ENCODE measurements around the gene SPAAR. TPM values are rescaled to one million over a fixed set of nuclear protein-coding genes. Genes with fewer than 3 reads are reported as not detected.
"Not testable (repeated sequence)": the region's sequence is repeated elsewhere in the genome, so short reads cannot be mapped to it uniquely, and the experiment has no call there.

Gene SPAAR
- total RNA-seq, 1 experiment from 2014 or later: not detected

DNA sequence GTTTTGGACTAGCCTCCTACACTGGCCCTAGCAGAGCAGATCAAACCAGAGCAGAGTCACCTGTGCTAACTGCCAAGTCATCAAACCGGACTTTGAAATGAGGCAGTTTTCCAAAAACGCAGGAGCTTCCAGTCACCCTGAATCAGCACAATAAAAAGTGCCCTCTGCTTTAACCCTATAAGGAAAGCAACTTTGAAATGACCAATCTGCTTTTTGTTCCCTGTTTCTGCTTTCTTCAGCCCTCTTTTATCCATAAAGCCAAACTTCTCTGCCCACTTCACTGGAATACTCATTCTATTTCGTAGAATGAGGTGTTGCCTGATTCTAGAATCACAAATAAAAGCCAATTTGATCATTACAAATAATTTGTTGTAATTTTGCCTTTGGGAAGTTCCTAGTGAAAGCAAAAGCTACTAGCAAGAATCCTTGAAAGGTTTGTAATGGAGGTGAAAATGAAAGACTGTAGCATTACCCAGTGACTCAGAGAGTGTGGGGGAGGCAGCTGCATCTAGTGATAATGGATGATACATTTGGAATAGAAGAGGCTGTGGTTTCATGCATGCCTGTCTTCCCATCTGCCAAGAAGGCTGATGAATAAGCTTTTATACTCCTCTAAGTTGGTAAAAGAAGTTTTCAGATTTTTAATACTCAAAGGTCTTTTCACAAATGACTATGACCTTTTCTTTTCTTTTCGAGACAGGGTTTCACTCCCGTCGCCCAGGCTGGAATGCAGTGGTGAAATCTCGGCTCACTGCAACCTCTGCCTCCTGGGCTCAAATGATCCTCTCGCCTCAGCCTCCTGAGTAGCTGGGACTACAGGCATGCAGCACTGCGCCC lies 14.9 kb downstream of the SPAAR start:
- Histone ChIP-seq H3K27me3 (ENCODE audit: control insufficient read depth, insufficient read depth, low read length) (no peaks in the 10 kb centered on the region), H3K36me3 (replicated peaks; ENCODE audit: control insufficient read depth, insufficient read depth, low read length) (no peaks in the 10 kb centered on the region), H3K4me3 (ENCODE audit: insufficient read depth, low read depth, low read length) (no peak overlapping the region)
- DNase-seq: no peak

DNA sequence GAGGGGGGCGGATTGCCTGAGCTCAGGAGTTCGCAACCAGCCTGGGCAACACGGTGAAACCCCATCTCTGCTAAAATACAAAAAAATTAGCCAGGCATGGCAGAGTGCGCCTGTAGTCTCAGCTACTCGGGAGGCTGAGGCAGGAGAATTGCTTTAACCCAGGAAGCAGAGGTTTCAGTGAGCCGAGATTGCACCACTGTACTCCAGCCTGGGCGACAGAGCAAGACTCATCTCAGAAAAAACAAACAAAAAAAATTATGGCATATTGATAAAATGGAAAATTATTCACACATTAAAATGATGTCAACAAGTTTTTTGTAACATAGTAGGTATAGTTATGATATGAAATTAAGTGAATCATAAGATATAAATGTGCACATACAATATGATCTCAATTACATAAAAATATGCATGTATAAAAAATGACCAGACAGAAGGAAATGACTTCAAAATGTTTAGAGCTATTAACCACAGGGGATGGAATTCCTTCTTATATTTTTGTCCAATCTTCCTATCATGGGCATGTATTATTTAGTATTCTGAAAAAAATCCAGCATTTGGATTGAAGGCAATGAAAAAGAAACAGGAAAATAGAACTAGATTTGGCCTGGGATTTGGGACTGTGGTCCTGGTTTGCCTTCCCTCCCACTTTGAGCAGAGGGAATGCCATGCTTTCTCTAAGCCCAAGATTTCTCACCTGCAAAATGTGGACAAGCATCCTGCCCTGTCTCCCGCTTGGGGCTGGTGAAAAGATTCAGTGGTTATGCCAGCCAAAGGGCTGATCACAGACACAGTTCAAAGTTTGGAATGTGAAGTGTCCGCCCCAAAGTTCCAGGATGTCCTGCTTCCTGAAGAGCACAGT lies 19.5 kb downstream of the SPAAR start:
- Histone ChIP-seq H3K4me3 (ENCODE audit: insufficient read depth, low read depth, low read length) (no peak overlapping the region), H3K27me3 (ENCODE audit: control insufficient read depth, insufficient read depth, low read length) (no peaks in the 10 kb centered on the region), H3K36me3 (replicated peaks; ENCODE audit: control insufficient read depth, insufficient read depth, low read length) (no peaks in the 10 kb centered on the region)
- no peak for DNase-seq

DNA sequence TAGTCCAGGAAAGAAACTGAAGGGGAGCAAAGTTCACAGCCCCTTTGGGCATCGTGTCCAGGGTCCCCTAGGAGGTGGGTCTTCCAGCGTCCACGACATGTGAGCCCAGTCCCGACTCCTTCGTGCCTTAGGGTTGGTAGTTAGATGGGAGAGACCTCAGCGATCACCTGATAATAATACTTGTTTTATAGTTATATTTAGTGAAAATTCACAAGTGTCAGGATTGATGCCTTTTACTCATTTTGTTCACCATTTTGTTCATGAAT lies 20.1 kb downstream of the SPAAR start:
- no peak for DNase-seq
- H3K4me3 ChIP-seq (ENCODE audit: insufficient read depth, low read depth, low read length): no peak overlapping the region
- no peaks in the 10 kb centered on the region for H3K27me3 ChIP-seq (ENCODE audit: control insufficient read depth, insufficient read depth, low read length)
- H3K36me3 ChIP-seq (replicated peaks; ENCODE audit: control insufficient read depth, insufficient read depth, low read length): no peaks in the 10 kb centered on the region

DNA sequence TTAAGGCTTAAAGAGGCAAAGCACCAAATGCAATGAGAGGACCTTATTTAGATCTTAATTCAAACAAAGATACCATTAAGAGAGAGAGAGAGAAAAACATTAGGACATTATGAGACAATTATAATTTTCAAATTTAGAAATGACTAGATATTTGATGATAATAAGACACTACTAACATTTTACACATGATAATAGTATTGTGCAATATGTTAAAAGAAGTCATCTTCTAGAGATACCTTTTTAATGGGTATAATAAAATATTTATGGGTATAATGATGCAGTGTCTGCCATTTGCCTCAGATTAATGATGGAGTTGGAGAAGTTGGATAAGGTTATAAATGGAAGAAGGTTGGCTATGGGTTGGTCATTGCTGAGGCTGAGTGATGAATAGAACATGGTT lies 21.2 kb downstream of the SPAAR start:
- H3K27me3 ChIP-seq (ENCODE audit: control insufficient read depth, insufficient read depth, low read length): no peaks in the 10 kb centered on the region
- DNase-seq: no peak

DNA sequence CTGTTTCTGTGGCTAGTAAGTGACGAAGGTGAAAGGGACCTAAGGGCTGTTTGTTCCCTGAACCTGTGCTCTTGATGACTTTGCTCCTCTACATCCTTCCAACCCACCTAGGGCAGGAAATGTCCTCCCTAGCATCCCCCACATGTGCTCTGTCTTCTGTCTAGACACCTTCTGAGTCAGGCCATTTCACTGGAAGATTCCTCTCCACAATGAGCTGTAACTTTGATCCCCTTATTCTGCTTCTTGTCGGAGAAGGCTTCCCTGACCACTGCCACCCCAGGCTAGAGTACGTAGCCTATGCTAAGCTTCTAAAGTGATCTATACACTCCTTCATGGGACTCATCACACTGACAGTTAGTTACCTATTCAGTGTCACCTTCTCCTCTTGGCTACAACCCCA lies 21.7 kb downstream of the SPAAR start:
- Histone ChIP-seq H3K4me3 (ENCODE audit: insufficient read depth, low read depth, low read length) (no peak overlapping the region), H3K36me3 (replicated peaks; ENCODE audit: control insufficient read depth, insufficient read depth, low read length) (no peaks in the 10 kb centered on the region), H3K27me3 (ENCODE audit: control insufficient read depth, insufficient read depth, low read length) (no peaks in the 10 kb centered on the region)
- DNase-seq: no peak

More for the DNA sequence above, 21.2 kb downstream of the SPAAR start:
- Histone ChIP-seq H3K36me3 (replicated peaks; ENCODE audit: control insufficient read depth, insufficient read depth, low read length) (no peaks in the 10 kb centered on the region), H3K4me3 (ENCODE audit: insufficient read depth, low read depth, low read length) (no peak overlapping the region)

DNA sequence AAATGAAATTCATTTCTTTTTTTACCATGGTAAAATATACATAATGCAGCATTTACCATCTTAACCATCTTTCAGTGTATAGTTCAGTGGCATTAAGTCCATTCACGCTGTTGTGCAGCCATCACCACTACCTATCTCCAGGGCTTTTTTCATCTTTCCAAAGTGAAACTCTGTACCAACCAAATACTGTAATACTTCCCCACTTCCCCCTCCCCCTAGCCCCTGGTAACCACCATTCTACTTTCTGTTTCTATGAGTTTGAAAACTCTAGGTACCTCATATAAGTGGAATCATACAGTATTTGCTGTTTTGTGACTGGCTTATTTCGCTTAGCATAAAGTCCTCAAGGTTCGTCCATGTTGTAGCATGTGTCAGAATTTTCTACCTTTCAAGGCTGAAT lies 23.4 kb downstream of the SPAAR start:
- Histone ChIP-seq H3K4me3 (ENCODE audit: insufficient read depth, low read depth, low read length) (no peak overlapping the region), H3K27me3 (ENCODE audit: control insufficient read depth, insufficient read depth, low read length) (no peaks in the 10 kb centered on the region), H3K36me3 (replicated peaks; ENCODE audit: control insufficient read depth, insufficient read depth, low read length) (no peaks in the 10 kb centered on the region)
- no peak for DNase-seq

DNA sequence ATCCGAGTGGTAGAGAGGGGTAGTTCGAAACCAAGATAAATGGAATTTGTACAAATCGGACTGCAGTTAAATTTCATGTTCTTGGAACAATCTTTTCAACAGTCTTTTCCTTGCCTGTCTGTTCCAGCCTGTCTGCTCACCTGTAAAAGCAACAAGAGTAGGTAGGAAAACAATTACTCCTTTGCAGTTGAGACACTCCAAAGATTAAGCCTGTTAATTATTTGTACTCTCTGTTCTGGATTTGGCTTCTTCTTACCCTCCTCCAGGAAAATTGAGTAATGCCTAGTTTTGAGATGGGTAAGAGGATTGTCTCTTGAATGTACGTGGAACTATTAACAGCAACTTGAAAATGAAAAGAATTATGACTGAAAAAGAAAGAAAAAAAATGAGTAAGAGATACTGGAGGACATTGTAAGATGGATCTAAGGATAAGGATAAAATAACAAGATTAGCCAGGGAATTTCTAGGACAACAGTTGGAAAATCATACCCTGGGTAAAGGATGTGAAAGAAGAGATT lies 24.3 kb downstream of the SPAAR start:
- no peak for DNase-seq
- no peaks in the 10 kb centered on the region for H3K36me3 ChIP-seq (replicated peaks; ENCODE audit: control insufficient read depth, insufficient read depth, low read length)
- no peak overlapping the region for H3K4me3 ChIP-seq (ENCODE audit: insufficient read depth, low read depth, low read length)
- H3K27me3 ChIP-seq (ENCODE audit: control insufficient read depth, insufficient read depth, low read length): no peaks in the 10 kb centered on the region

DNA sequence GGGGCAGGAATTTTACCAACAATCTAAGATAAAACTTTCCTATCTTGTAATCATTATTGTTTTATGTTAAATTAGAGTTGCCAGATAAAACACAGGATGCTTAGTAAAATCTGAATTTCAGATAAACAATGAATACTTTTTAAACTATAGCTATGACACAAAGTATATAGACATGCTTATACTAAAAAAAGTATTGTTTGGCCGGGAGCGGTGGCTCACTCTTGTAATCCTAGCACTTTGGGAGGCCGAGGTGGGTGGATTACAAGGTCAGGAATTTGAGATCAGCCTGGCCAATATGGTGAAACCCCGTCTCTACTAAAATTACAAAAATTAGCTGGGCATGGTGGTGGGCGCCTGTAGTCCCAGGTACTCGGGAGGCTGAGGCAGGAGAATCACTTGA lies 24.8 kb downstream of the SPAAR start:
- not testable (repeated sequence) for H3K36me3 ChIP-seq (replicated peaks; ENCODE audit: control insufficient read depth, insufficient read depth, low read length); H3K4me3 ChIP-seq (ENCODE audit: insufficient read depth, low read depth, low read length); H3K27me3 ChIP-seq (ENCODE audit: control insufficient read depth, insufficient read depth, low read length); DNase-seq

DNA sequence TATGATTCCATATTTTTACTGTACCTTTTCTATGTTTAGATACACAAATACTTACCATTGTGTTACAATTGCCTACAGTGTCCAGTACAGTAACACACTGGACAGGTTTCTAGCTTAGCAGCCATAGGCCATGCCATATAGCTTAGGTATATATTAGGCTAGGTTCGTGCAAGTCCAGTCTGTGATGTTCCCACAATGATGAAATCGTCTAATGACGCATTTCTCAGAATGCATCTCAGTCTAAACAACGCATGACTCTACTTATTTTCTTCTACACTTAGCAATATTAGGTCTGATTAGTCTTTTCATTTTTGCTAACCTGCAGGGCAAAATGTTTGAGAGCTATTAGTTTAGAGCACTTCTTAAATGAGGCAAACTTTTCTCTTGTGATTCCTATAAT lies 26.0 kb downstream of the SPAAR start:
- Histone ChIP-seq H3K36me3 (replicated peaks; ENCODE audit: control insufficient read depth, insufficient read depth, low read length) (no peaks in the 10 kb centered on the region), H3K27me3 (ENCODE audit: control insufficient read depth, insufficient read depth, low read length) (no peaks in the 10 kb centered on the region), H3K4me3 (ENCODE audit: insufficient read depth, low read depth, low read length) (no peak overlapping the region)
- no peak for DNase-seq

DNA sequence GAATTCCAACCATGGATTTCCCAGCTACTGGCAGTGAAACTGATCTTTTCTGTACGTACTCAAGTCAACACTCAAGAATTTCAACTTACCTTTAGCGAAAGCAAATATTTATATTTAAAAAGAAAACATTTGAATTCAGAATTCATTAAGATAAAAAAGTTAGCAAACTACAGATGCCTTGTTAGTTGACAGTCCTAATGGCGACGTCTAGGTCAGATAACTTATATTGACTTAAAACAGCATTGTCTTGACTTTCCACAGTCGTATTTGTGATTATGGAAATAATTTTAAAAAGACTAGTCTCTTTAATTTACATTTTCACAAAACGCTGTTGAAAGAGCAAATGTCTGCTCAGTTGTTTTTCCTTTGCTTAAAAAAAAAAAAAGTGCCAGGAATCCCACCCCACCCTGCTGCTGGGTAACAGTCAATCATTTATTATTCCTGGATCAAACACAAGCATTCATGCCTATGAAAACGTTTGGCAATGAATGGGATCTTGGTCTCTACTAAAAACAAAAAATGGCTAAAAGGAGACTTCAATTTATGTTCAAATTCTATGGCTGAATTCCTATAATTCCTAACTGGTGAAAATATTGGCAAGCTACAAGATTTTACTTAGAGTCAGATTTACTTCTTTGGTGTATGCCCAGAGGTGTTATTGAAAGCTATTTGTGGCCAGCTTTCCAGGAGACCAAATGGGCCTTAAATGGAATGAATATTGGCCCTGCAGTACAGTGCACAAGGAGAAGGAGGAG lies 26.6 kb downstream of the SPAAR start:
- no peak for DNase-seq
- Histone ChIP-seq H3K4me3 (ENCODE audit: insufficient read depth, low read depth, low read length) (no peak overlapping the region), H3K36me3 (replicated peaks; ENCODE audit: control insufficient read depth, insufficient read depth, low read length) (no peaks in the 10 kb centered on the region), H3K27me3 (ENCODE audit: control insufficient read depth, insufficient read depth, low read length) (no peaks in the 10 kb centered on the region)

DNA sequence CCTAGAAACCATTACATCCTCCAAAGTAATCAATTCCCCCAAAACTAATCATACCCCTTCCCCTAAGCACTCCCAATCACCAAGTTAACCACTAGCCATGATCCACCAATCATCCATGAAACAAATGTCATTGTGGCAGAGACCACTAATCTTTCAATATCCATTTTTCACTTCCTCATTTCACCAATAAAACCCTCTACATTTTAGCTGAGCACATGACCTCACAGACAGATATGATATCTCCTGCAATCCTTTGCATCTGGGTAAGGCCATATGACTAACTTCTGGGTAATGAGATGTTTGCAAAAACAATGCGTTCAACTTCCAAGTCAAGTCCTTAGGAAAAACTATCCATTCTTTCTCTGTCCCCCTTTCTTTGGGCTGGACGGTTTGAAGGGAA lies 27.9 kb downstream of the SPAAR start:
- no peak for DNase-seq

DNA sequence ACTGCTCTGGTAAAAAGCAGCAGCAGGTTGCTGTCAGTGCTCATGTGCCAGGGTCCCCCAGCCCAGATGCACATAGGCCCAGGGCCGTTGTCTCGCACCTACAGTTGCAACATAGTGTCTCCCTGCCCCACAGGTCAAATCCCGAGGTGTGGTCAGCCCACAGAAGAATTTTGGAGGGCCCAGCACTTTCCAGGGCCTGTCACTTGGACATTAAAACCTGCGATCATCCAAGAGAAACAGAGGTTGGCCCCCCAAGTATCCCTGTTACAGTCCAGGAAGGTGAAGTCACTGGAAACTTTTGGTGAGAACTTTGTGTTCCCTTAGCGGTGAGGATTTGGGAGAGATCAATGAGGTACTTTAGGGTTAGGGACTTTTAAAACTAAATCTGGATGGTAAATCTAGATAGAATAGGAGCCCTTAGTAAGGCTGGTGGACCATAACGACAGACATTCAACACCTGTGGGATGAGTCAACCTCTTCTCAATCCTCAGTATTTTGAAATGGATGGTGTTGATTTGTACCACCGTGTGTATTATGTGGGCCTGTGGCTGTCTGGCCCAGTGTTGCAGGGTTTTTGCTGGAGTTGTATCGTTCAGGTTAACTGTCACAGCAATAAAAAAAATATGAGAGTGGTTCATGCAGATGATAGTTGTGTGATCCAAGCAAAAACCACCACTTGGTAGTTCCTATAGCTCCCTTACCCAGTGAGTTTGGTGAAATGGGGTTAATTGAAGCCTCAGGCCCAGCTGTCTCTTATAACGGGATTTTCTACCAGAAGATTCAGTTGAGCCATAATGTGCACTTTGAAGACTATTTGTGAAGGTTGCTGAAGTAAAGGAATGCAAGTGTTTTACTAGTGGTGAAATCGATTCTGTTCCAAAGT lies 29.4 kb downstream of the SPAAR start:
- DNase-seq: no peak
- no peaks in the 10 kb centered on the region for H3K36me3 ChIP-seq (replicated peaks; ENCODE audit: control insufficient read depth, insufficient read depth, low read length)
- no peak overlapping the region for H3K4me3 ChIP-seq (ENCODE audit: insufficient read depth, low read depth, low read length)
- H3K27me3 ChIP-seq (ENCODE audit: control insufficient read depth, insufficient read depth, low read length): peaks cover 5% of the 10 kb centered on the region

More for the DNA sequence above, 27.9 kb downstream of the SPAAR start:
- Histone ChIP-seq H3K4me3 (ENCODE audit: insufficient read depth, low read depth, low read length) (no peak overlapping the region), H3K36me3 (replicated peaks; ENCODE audit: control insufficient read depth, insufficient read depth, low read length) (no peaks in the 10 kb centered on the region), H3K27me3 (ENCODE audit: control insufficient read depth, insufficient read depth, low read length) (no peaks in the 10 kb centered on the region)

DNA sequence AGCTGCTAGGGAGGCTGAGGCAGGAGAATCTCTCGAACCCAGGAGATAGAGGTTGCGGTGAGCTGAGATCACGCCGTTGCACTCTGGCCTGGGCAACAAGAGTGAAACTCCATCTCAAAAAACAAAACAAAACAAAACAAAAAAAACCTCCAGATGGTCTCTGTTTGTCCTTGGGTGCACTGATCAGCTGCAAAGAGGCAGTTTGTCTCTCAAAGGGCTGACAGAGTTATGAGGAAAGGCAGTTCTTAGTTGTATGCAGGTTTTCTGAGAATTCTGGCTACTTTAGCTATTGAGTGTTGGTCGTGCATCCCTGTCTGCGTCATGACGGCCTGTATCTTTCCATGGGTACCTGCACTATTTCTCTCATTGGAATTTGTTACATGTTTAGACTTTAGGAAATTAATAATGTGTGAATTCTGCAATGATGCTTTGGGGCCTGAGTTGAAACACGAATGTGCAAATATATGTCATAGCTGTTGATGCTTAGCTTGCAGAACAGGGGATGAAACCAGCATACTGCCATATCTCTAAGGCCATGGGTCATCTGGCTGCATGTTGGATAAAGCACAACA lies 30.5 kb downstream of the SPAAR start:
- Histone ChIP-seq H3K36me3 (replicated peaks; ENCODE audit: control insufficient read depth, insufficient read depth, low read length) (no peaks in the 10 kb centered on the region), H3K4me3 (ENCODE audit: insufficient read depth, low read depth, low read length) (no peak overlapping the region), H3K27me3 (ENCODE audit: control insufficient read depth, insufficient read depth, low read length) (peaks cover 8% of the 10 kb centered on the region)
- DNase-seq: no peak

Data from H7 (cell line).